Keratinocyte (primary cell): ENCODE data around the gene ZBTB9. TPM values are rescaled to one million over a fixed set of nuclear protein-coding genes. Genes with fewer than 3 reads are reported as not detected.

ENCODE experiments used
- DNase-seq: peaks from one replicate; pipeline ENCODE4 v3.0.0-alpha.2; 2011; ENCODE audit warnings: low read depth, missing footprints, low spot score
- FAIRE-seq: peaks from 2 replicates; lab custom pipeline; 2011; peaks lifted over from hg19 to GRCh38; lab: Jason Lieb, UNC
- H2AFZ ChIP-seq: 2 replicates; pipeline ENCODE4 v1.6.0; 2012; ENCODE audit warnings: low read length, control low read depth, inconsistent platforms; ENCODE audit not compliant: control insufficient read depth
- H3K27ac ChIP-seq: 2 replicates; pipeline ENCODE4 v1.5.1; 2011; ENCODE audit warnings: low read length; ENCODE audit not compliant: control insufficient read depth, insufficient read depth
- H3K27me3 ChIP-seq: 3 replicates; pipeline ENCODE4 v1.6.0; 2011; ENCODE audit warnings: low read length; ENCODE audit not compliant: control insufficient read depth, insufficient read depth; ENCODE audit errors: extremely low read depth
- H3K36me3 ChIP-seq, 2 experiments: 2 replicates in 1 of 2; 3 replicates in 1 of 2; pipeline ENCODE4 v1.5.1; 2011; ENCODE audit warnings: low read length in 2 of 2, mild to moderate bottlenecking in 1 of 2; ENCODE audit not compliant: control insufficient read depth in 2 of 2, insufficient read depth in 2 of 2; ENCODE audit errors: extremely low read depth in 1 of 2
- H3K4me1 ChIP-seq: 3 replicates; pipeline ENCODE4 v1.5.1; 2011; ENCODE audit warnings: low read length; ENCODE audit not compliant: control insufficient read depth, insufficient read depth; ENCODE audit errors: extremely low read depth
- H3K4me2 ChIP-seq: 3 replicates; pipeline ENCODE4 v1.6.0; 2011; ENCODE audit warnings: low read depth, low read length; ENCODE audit not compliant: control insufficient read depth, insufficient read depth; ENCODE audit errors: extremely low read depth
- H3K4me3 ChIP-seq, 3 experiments: fragments of 200-600 bp in 1 of 3; sonication (generic) in 1 of 3; 2 replicates in 2 of 3; 3 replicates in 1 of 3; pipeline ENCODE4 v1.5.1; 2011 to 2016; ENCODE audit warnings: low read length in 3 of 3, mild to moderate bottlenecking in 3 of 3, control low read depth in 2 of 3, inconsistent platforms in 1 of 3, low read depth in 1 of 3, mixed read lengths in 1 of 3, mixed run types in 1 of 3, moderate library complexity in 1 of 3; ENCODE audit not compliant: control insufficient read depth in 2 of 3, insufficient read depth in 2 of 3; ENCODE audit errors: extremely low read depth in 1 of 3
- H3K79me2 ChIP-seq: 2 replicates; pipeline ENCODE4 v1.6.0; 2012; ENCODE audit warnings: low read length; ENCODE audit not compliant: control insufficient read depth, insufficient read depth
- H3K9ac ChIP-seq: 3 replicates; pipeline ENCODE4 v1.6.0; 2011; ENCODE audit warnings: low read length; ENCODE audit not compliant: control insufficient read depth, insufficient read depth; ENCODE audit errors: extremely low read depth
- H3K9me1 ChIP-seq: 3 replicates; pipeline ENCODE4 v1.6.0; 2011; ENCODE audit warnings: low read length; ENCODE audit not compliant: control insufficient read depth, insufficient read depth; ENCODE audit errors: extremely low read depth
- H3K9me3 ChIP-seq: 2 replicates; pipeline ENCODE4 v1.5.1; 2012; ENCODE audit warnings: low read depth, low read length; ENCODE audit not compliant: control insufficient read depth
- H4K20me1 ChIP-seq: 3 replicates; pipeline ENCODE4 v1.6.0; 2011; ENCODE audit warnings: low read length; ENCODE audit not compliant: control insufficient read depth, insufficient read depth; ENCODE audit errors: extremely low read depth
- EZH2 ChIP-seq: IDR thresholded peaks from one replicate; pipeline ENCODE4 v1.6.1; 2012; ENCODE audit warnings: inconsistent platforms, mild to moderate bottlenecking, low read length, moderate library complexity
- dilution Hi-C: fragments of 300-500 bp; cut with MboI; formaldehyde crosslinking; loops from one replicate; pipeline ENCODE4 v1.7.0; 2020; ENCODE audit warnings: low sequenced_read_pairs; ENCODE audit not compliant: extremely low pct_ligation_motif_present
- polyA minus RNA-seq, 3 experiments: library from RNA; depleted of rRNA, polyadenylated mRNA; stranded (reverse); fragments of >200 nt; gene quantifications; 1 replicate in 1 of 3; 2 replicates in 1 of 3; 3 replicates in 1 of 3; pipeline ENCODE4 v1.2.3, GENCODE V29; 2011
- polyA plus RNA-seq, 5 experiments: library from polyadenylated mRNA; depleted of rRNA in 3 of 5; stranded (reverse) in 3 of 5; stranded (forward) in 1 of 5; unstranded in 1 of 5; fragments of >200 nt; gene quantifications; 1 replicate in 1 of 5; 2 replicates in 3 of 5; 3 replicates in 1 of 5; pipeline versions ENCODE4 v1.2.1 to v1.2.3, GENCODE V29; 2011 to 2012; ENCODE audit warnings: missing spikeins in 2 of 5, low read depth in 1 of 5, low replicate concordance in 1 of 5
- TF ChIP-seq, protein P1 (sequence below), 3 experiments: IDR thresholded peaks in 1 of 3; conservative IDR thresholded peaks in 1 of 3; optimal IDR thresholded peaks in 1 of 3; 2 replicates in 2 of 3; 3 replicates in 1 of 3; pipeline versions ENCODE3 to v1.5.1; 2011; ENCODE audit warnings: low read length in 3 of 3, mild to moderate bottlenecking in 3 of 3, moderate library complexity in 2 of 3, control low read depth in 1 of 3, inconsistent platforms in 1 of 3; ENCODE audit not compliant: insufficient read depth in 2 of 3; ENCODE audit errors: extremely low read depth in 1 of 3

ZBTB9 gene, protein sequence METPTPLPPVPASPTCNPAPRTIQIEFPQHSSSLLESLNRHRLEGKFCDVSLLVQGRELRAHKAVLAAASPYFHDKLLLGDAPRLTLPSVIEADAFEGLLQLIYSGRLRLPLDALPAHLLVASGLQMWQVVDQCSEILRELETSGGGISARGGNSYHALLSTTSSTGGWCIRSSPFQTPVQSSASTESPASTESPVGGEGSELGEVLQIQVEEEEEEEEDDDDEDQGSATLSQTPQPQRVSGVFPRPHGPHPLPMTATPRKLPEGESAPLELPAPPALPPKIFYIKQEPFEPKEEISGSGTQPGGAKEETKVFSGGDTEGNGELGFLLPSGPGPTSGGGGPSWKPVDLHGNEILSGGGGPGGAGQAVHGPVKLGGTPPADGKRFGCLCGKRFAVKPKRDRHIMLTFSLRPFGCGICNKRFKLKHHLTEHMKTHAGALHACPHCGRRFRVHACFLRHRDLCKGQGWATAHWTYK
- polyA plus RNA-seq: 6.8 to 9.9 TPM (median 7.8 TPM) in 3 replicates
- 2.8 TPM for polyA plus RNA-seq (2011; ENCODE audit: low read depth)
- polyA plus RNA-seq (2011; cell fraction: cytosol; rRNA removed): 5.9 and 7.1 TPM in 2 replicates
- polyA plus RNA-seq (2011; cell fraction: nucleus; rRNA removed): 12.3 and 13.0 TPM in 2 replicates
- 6.9 and 10.7 TPM in 2 replicates for polyA plus RNA-seq (2012; ENCODE audit: low replicate concordance)
- polyA minus RNA-seq: 8.9 to 15.2 TPM (median 10.3 TPM) in 3 replicates
- 5.6 TPM for polyA minus RNA-seq (2011; cell fraction: cytosol; rRNA and poly(A)+ RNA removed)
- 8.2 and 12.2 TPM in 2 replicates for polyA minus RNA-seq (2011; cell fraction: nucleus; rRNA and poly(A)+ RNA removed)

DNA sequence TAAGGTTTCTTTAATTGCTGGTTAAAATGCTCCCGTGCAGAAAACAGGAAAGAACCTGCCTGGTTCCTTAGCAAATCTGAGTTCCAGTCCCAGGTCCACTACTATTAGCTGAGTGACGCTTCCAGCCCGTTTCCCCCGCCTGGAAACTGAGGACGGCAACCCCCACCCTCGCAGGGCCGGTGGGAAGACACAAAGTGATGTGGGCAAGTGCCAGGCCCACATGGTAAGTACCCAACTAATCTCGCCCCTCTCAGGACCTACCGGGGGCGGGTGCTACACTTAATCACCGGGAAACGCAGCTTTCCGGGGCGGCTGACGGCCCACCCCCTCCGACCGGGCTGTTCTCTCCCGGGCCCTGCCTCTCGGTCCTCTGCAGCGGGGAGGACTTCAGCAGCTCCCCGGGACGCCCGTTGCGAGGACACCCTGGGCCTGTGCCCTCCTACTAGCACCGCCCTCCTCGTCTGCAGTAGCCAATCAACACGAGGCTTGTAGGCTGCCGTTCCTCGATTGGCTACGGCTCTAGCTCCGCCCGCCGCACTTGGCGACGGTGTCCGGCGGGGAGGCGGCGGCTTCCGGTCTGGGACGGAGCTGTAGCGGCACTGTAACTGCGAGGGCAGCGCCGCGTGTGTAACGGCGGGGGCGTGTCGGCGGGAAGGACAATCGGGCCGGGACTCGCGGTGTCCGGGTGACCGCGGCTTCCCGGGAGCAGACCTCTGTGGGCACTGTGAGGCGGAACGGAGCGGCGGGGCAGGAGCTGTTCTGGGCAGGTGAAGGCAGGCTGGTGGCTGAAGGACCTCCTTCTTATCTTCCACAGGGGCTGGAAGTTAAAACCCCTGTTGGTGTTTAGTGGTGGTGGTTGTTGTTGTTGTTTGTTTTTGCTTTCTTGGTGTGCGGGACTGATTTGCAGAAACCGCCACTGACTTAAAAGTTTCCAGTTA, at the start of gene ZBTB9:
TSS of gene ZBTB9 (plus strand) at position 568 of the 938 bp plus-strand sequence. CDS start 525 bp downstream, outside the sequence.
- peak within 1 kb of the TSS; percentile 68 for H3K27ac ChIP-seq
- peaks cover 3 to 10% of the 10 kb centered on the region in 2 experiments for H3K36me3 ChIP-seq
- peak within 1 kb of the TSS; percentile 89 for H2AFZ ChIP-seq
- peak within 1 kb of the TSS; percentile 84 for H3K9ac ChIP-seq
- dilution Hi-C loops: no loop called here
- peaks cover 18% of the 10 kb centered on the region for H3K79me2 ChIP-seq
- DNase-seq (peak; percentile 81), FAIRE-seq (peak; percentile 36)
- no peaks in the 10 kb centered on the region for H3K9me3 ChIP-seq
- no peak for TF ChIP-seq EZH2
- TF ChIP-seq, protein P1, sequence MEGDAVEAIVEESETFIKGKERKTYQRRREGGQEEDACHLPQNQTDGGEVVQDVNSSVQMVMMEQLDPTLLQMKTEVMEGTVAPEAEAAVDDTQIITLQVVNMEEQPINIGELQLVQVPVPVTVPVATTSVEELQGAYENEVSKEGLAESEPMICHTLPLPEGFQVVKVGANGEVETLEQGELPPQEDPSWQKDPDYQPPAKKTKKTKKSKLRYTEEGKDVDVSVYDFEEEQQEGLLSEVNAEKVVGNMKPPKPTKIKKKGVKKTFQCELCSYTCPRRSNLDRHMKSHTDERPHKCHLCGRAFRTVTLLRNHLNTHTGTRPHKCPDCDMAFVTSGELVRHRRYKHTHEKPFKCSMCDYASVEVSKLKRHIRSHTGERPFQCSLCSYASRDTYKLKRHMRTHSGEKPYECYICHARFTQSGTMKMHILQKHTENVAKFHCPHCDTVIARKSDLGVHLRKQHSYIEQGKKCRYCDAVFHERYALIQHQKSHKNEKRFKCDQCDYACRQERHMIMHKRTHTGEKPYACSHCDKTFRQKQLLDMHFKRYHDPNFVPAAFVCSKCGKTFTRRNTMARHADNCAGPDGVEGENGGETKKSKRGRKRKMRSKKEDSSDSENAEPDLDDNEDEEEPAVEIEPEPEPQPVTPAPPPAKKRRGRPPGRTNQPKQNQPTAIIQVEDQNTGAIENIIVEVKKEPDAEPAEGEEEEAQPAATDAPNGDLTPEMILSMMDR (optimal IDR thresholded peaks at IDR 0.05 in 1 of 3, IDR thresholded peaks at IDR 0.05 in 1 of 3, conservative IDR thresholded peaks at IDR 0.05 in 1 of 3; ENCODE audit: extremely low read depth in 1 of 3, insufficient read depth in 2 of 3, low read length in 3 of 3): no peak
- peak within 1 kb of the TSS; percentile 97 for H3K4me2 ChIP-seq
- no peaks in the 10 kb centered on the region for H3K27me3 ChIP-seq
- H3K4me1 ChIP-seq: peaks cover 5% of the 10 kb centered on the region
- no peaks in the 10 kb centered on the region for H4K20me1 ChIP-seq
- H3K4me3 ChIP-seq: peak within 1 kb of the TSS; percentile 67 to 93 (median 91)
- peaks cover 2% of the 10 kb centered on the region for H3K9me1 ChIP-seq

DNA sequence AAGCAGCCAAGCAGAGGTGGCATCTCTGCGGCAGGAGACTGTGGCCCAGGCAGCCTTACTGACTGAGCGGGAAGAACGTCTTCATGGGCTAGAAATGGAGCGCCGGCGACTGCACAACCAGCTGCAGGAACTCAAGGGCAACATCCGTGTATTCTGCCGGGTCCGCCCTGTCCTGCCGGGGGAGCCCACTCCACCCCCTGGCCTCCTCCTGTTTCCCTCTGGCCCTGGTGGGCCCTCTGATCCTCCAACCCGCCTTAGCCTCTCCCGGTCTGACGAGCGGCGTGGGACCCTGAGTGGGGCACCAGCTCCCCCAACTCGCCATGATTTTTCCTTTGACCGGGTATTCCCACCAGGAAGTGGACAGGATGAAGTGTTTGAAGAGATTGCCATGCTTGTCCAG, 49.5 kb upstream of the ZBTB9 start:
- dilution Hi-C loops: no loop called here

More for the DNA sequence above, 49.5 kb upstream of the ZBTB9 start:
- Histone ChIP-seq H3K27ac (no peak overlapping the region), H3K79me2 (peaks cover 2% of the 10 kb centered on the region), H3K9me3 (no peaks in the 10 kb centered on the region), H3K9me1 (no peaks in the 10 kb centered on the region), H3K36me3 (peaks cover 1 to 41% of the 10 kb centered on the region in 2 experiments), H3K9ac (no peak overlapping the region), H3K4me2 (no peak overlapping the region), H4K20me1 (no peaks in the 10 kb centered on the region), H2AFZ (no peak overlapping the region), H3K27me3 (no peaks in the 10 kb centered on the region), H3K4me3 (no peak overlapping the region), H3K4me1 (peaks cover 4% of the 10 kb centered on the region)
- DNase-seq: no peak
- TF ChIP-seq EZH2: no peak
- TF ChIP-seq, protein P1 (optimal IDR thresholded peaks at IDR 0.05 in 1 of 3, IDR thresholded peaks at IDR 0.05 in 1 of 3, conservative IDR thresholded peaks at IDR 0.05 in 1 of 3; ENCODE audit: extremely low read depth in 1 of 3, insufficient read depth in 2 of 3, low read length in 3 of 3): no peak
- FAIRE-seq: no peak
